ENCODE measurements around the gene TRIM59.
"Not testable (repeated sequence)": the region's sequence is repeated elsewhere in the genome, so short reads cannot be mapped to it uniquely, and the experiment has no call there.

TRIM59 gene

DNA sequence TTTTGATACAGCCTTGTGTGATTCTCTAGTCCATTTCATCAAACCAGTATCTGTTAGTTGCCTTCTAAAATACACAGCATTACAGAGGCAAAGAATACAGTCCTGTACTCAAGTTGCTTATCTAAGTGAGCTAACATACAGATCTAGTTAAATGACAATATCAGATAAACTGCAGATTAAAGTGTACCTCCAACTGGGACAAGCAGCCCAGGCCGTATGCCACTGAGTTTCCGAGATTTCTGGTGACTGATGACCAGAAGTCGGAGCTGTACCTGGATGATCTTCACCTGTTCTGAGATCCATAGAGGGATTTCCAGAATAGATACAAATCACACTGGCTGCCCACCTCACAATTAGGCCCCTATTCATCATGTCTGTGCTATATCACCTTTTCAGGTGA is 6.3 kb upstream of the TRIM59 start:
- no peak for DNase-seq (ENCODE audit: low spot score)

DNA sequence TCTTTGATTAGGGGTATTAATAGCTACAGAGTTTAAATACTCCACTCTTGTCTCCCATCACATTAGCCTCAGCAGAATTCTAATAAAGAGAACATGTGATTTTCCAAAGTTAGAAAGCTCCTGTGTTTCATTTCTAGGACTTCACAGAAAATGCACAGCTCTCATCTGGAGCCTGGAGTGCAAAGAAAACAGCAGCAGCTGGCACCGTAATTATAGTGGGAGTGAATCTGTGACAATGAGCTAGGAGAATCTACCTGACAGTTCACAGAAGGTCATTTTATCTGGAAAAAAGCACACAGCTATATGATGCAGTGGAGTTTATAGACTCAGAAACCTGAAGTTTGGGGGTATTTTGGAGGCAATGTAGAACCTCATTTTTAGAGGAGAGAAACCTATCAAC is 5.4 kb upstream of the TRIM59 start:
- no peak for DNase-seq (ENCODE audit: low spot score)

DNA sequence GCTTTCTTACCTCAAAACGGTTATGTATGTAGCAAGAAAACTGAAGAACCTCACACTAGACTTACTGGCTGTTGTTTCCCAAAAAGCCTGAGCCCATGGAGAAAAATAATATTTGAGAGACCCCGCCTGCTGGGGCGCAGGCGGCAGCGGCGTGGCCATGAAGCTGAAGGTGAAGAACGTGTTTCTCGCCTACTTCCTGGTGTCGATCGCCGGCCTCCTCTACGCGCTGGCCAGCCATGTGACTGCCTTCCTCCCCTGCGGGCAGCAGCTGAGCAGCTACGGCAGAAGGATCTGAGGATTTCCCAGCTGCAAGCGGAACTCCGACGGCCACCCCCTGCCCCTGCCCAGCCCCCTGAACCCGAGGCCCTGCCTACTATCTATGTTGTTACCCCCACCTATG is 2.7 kb upstream of the TRIM59 start:
- not testable (repeated sequence) for DNase-seq (ENCODE audit: low spot score)

DNA sequence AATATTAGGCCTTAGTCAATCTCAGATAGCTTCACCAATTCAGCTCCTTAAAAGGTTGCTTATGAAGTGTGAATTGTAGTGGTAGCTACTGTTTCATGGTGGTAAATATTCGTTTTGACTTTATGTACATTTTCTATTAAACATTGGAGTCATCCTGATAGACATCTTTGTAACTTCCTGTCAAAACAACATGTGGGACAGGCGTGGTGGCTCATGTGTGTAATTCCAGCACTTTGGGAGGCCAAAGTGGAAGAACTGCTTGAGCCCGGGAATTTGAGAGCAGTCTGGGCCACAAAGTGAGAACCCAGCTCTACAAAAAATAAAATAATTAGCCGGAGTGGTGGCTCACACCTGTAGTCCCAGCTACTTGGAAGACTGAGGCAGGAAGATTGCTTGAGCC is 2.0 kb upstream of the TRIM59 start:
- DNase-seq (ENCODE audit: low spot score), result no peak

DNA sequence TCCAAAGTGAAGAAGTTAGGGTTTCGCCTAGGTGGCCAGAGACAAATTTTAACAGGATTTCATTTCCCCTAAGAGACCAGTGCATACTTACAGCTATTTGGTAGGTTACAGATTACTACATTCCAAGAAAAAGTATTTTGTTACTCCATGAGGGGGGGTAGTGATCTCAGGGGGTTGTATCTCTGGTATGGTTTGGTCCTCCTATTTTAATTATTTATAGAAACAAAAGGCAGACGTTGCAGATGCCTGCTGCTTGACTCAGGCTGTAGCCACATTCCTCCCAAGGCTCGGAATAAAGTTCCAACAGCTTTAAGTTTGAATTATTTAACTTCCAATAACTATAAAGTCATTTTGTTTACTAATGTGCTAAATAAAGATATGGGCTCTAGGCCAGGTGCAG is 1.3 kb upstream of the TRIM59 start:
- no peak for DNase-seq (ENCODE audit: low spot score)

DNA sequence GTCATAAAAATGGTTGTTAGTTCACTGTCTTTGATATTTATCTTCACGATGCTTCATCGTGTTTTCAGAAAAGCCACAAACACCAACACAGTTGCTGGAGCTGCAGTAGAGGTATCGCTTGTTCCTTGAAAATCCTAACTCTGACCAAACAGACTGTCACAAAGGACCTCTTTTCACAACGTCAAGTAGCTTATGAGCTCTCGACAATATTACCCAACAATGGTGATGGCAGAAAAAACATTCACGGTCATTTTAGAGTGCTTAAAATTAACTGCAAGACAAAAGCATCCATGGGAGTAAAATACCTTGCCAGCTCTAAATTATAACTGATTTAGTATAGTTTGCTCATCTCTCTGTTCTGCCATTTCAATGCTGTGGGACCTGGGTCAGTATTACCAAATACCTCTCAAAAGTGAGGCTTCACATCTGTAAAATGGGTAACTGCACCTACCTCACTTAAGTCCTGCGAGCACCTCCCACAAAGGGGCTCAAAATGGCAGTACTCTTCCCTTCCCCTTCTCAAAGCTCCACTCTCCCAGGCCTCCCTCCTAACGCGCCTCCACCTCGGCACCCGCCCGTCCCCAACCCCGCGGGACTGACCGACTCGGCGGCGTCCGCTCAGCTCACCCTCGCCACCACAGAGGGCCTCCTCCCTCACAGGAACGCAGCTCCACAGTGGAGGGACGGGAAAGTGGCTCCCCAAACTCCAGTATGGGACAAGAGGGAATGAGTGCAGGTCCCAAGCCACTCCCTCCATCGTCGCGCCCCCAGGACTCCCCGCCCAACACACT is 546 bp downstream of the TRIM59 start:
- DNase-seq (ENCODE audit: low spot score), result peak; percentile 64

DNA sequence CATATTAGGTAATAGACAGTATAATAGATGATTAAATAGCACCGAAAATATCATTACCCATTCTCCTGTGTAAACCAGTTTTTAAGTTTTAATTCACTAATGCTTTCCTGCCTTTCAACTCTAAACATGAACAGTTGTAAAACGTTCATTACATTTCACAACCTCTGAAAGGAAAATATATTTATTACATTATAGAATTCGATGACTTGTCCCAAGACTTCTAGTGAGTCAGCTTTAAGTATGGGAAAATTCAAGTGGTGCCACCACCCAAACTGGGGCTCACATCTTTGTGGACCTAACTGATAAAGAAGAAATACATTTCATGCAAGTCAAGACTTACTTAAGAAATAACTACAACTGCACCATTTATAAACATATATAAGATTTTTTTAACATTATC is 2.0 kb downstream of the TRIM59 start:
- no peak for DNase-seq (ENCODE audit: low spot score)

DNA sequence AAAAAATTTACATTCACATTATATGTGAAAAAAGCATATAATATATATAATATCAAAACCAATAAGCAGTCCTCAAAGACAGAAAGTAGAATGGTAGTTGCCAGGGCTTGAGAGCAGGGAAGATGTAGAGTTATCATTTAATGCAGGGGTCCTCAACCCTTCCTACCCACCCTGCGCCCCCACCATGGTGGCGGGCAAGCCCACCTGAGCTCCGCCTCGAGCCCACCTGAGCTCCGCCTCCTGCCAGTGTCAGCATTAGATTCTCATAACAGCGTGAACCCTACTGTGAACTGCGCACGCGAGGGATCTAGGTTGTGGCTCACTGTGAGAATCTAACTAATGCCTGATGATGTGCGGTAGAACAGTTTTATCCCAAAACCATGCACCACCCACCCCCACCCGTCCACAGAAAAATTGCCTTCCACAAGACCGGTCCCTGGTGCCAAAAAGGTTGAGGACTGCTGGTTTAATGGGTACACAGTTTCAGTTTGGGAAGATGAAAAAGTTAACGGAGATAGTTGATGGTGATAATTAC is 3.0 kb downstream of the TRIM59 start:
- DNase-seq (ENCODE audit: low spot score), result no peak

DNA sequence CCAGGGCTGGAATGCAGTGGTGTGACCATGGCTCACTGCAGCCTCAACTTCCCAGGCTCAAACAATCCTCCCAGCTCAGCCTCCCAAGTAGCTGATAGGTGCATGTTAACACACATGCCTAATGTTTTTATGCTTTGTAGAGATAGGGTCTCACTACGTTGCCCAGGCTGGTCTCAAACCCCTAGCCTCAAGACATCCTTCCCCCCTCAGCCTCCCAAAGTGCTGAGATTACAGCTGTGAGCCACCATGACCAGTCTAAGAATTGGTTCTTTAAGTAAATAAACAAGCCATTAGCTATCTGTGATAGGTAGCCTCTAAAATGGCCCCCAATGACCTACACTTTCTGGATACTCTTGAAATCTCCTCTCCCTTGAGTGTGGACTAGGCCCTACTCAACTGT is 3.7 kb downstream of the TRIM59 start:
- DNase-seq (ENCODE audit: low spot score), result no peak

DNA sequence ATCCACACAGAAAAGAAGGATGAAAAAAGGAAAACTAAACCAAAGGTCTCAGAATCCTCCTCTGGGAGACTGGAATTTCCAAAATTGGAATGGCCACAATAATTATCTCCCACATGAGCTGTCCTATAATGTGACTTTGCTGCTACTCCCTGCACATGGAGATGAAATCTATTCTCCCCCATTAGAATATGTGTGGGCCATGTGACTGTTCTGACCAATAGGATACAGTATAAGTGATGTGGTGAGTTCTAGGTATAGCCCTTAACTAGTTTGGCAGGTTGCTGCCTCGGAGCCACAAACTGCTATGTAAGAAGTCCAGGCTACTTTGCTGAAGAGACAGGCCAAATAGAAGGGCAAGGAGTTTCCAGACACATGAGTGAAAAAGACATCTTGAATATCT is 5.2 kb downstream of the TRIM59 start:
- no peak for DNase-seq (ENCODE audit: low spot score)

DNA sequence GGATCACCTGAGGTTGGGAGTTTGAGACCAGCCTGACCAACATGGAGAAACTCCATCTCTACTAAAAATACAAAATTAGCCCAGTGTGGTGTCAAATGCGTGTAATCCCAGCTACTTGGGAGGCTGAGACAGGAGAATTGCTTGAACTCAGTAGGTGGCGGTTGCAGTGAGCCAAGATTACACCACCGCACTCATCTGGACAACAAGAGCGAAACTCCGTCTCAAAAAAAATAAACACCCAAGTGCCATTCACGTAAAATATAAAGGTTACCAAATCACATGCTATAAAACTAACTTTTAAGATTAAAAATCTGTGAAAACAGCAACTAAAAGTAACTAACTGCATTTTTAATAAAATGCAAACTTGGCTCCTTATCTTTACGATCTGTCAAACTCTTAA is 8.9 kb downstream of the TRIM59 start:
- DNase-seq (ENCODE audit: low spot score), result no peak

DNA sequence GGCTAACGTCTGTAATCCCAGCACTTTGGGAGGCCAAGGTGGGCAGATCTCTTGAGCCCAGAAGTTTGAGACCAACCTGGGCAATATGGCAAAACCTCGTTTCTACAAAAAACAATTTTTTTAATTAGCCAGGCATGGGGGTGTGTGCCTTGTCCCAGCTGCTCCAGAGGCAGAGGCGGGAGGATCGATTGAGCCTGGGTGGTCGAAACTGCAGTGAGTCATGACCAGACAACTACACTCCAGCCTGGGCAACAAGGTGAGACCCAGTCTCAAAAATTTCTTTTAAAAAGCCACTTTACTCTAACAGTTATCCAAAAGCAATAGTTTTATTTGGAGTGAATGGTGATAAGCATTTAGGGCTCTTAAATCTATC is 12.5 kb downstream of the TRIM59 start:
- no peak for DNase-seq (ENCODE audit: low spot score)

DNA sequence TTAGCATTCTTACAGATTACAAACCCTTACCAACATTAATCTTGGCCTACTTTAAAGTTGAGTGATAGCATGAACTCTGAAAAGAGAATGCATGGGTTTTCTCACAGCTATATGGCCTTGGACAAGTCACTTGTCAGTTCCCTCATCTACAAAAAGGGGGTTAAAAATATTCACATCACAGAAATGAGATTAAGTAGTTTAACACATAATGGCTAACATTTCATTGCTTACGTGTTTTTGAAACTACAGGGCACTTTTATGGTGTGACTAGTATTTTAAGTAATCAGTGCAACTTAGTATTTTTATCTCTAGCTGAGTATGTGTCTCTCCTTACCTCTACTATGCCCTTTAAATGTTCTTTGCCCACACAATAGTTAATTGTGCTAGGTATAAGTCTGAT is 13.8 kb downstream of the TRIM59 start:
- no peak for DNase-seq (ENCODE audit: low spot score)

DNA sequence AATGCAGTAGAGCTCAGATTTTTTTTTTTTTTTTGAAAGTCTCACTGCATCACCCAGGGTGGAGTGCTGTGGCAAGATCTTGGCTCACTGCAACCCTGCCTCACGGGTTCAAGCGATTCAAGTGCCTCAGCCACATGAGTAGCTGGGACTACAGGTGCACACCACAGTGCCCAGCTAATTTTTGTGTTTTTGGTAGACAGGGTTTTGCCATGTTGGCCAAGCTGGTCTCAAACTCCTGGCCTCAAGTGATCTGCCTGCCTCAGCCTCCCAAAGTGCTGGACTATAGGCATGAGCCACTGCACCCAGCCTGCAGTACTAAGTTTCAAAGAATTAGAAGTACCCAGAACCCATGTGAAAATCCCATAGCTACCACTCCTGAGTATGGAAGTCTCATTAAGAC is 14.5 kb downstream of the TRIM59 start:
- no peak for DNase-seq (ENCODE audit: low spot score)

DNA sequence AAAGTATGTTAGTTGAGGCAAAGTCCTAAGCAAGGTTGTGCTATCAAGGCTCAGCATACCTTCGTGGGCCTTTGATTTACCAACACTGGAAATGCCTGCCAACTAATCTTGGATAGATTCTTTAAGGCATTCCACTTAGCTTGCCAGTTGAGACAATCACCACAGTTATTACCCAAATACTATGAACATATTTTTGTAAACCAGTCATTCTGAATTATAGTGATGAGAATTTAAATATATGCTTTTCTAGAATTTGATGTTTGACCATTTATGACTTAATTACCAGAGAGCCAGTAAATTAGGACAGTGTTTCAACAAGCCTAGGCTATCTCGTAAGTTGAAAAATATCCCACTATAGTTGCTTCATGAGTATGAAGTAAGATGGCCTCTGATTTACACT is 15.5 kb downstream of the TRIM59 start:
- no peak for DNase-seq (ENCODE audit: low spot score)

DNA sequence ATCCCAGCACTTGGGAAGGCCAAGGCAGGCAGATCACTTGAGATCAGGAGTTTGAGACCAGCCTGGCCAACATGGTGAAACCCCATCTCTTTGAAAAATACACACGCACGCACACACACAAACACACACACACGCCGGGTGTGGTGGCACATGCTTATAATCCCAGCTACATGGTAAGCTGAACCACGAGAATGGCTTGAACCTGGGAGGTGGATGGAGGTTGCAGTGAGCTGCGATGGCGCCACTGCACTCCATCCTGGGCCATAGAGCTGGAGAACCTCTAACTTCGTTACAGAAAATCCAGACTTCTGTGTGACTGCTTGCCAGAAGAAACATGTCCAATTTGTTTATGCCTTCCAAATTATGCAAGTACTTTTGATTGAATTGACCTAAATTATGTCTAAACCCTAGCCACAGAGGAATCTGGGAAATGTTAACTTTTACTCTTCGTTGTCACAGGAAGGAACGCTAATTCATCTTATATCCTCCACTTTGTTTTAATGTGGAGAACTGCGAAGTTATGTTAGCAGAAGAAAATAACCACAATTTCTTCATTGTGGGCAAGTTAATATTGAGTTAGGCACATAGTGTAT is 21.7 kb downstream of the TRIM59 start:
- no peak for DNase-seq (ENCODE audit: low spot score)

DNA sequence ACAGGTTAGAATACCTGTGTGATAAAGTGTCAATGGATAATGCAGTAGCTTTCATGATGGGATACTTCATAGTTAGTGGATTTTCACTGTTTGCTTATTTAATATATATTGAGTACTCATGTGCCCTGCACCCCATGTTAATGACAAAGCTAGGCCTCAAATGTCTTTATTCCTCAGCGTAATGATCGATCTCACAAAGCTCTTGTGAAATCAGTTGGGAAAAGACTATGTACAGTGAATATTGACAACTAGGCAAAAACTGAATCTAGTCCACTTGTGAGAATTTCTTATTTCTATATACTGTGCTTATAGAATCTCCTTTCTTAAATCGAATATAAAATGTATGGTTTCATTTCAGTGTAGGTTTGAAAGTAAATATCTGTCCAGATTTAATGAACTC is 32.3 kb downstream of the TRIM59 start:
- DNase-seq (ENCODE audit: low spot score), result no peak

DNA sequence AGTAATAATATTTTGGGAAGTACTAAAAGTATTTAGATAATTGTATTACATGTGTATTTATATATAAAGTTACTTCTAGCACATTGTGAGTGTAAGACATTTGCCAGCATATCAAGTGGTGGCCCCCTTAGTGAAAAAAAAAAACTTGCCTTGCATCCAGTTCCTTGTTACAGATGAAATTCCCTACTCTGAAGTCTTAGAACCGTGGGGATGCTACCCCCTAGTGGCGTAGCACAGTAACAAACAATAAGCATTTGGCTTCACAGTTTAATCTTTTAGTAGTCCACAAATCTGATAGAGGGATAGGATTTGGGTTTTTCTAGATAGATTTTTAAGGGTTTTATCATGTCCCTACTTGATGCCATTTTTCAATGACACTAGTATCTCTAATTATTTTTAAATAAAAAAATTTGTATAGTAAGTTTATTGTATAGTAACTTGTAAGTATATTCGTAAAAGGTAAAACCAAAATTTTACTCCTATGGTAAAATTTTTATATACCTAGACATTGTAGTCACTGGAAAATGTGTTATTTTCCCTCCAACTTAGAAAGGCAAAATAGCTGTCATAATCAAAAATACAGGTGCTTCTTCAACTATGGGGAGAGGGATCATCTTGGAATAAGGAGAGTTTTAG is 35.9 kb downstream of the TRIM59 start:
- DNase-seq (ENCODE audit: low spot score), result peak; percentile 18

DNA sequence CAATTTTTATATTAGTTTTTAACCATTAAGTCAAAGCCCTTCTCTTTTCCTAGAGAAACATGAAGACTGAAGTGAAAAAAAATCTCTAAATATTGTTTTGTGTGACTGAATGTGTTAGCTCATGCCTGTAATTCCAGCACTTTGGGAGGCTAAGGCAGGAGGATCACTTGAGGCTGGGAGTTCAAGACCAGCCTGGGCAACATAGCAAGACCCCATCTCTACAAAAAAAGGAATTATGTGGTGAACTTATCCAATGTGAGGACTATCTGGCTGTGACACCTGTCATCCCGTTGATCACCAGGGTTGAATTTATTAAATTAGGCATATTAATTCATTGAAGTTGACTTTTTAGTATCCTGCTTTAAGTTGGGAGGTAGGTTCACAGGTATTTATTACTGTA is 37.1 kb downstream of the TRIM59 start:
- no peak for DNase-seq (ENCODE audit: low spot score)

DNA sequence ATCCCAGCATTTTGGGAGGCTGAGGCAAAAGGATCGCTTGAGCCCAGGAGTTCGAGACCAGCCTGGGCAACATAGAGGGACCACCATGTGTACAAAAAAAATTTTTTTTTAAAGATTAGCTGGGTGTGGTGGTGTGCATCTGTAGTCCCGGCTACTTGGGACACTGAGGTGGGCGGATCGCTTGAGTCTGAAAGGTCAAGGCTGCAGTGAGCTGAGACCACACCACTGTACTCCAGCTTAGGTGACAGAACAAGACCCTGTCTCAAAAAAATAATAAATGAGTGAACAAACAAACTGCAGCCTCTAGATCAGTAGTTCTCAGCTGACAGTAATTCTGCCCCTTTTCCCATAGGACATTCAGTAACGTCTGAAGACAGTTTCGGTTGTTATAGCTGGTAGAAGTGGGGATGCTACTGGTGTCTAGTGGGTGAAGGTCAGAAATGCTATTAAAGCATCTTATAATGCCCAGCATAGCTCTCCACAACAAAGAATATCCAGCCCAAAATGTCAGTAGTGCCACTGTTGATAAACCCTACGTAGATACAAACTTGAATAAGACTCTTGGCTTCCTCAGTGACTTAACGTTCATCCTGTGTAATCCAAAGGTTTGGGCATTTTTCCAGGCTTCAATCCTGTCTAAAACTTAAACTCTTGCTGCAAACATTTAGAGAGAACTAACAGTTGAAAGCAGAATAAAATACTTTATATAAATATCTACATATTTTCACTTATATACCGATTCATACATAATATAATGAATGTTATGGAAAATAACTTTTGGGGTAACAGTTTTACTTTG is 39.6 kb downstream of the TRIM59 start:
- DNase-seq (ENCODE audit: low spot score), result no peak

DNA sequence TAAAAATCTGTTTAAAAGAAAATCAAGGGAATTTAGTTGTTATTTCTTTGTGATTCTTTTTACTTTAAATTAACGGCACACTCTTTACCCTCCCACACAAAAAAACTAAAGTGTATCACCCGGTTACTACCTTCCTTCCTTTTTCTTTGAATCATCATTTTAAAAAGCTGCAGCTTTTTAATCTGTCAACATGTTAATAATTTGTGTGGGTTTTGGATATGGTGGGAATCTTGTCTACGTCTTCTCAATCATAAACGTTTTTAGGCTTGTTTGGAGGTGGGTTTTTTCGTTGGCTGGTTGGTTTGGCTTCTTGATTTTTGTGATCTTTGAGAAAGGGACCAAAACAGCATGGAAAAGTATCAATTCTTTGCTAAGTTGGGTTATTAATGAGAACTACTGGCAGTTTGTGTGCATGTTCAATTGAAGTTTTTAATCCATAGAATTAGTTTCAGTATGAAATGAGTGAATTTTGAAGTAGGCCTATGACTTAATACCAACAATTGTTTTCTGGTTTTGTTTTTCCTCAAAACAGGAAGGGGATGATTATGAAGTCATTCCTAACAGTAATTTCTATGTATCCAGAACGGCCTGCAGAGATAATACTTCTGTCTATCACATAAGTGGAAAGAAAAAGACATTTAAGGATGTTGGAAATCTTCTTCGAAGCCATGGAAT is 45.7 kb downstream of the TRIM59 start:
- DNase-seq (ENCODE audit: low spot score), result no peak

DNA sequence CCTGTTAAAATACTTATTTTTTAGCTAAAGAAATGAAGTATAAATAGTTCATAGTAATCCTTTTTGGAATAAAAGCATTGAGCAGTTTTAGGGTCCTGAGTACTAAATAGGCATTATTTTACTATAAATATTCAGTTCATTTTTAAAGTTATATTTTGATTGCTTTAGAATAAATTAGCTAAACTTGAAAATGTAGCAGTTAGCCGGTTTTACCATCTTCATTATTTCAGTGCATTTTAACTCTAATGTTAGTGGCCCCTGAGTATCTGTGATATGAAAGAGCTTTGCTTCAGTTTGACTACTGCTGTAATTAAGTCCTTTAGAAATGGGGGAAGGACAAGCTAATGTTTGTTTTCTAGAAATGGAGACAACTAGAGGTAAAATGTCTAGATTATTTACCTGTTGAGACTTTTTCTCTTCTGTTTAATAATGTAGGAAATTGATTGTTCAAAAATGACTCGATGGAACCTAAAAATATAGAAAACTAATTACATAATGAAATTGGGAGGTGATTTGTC is 46.5 kb downstream of the TRIM59 start:
- no peak for DNase-seq (ENCODE audit: low spot score)
